Kidney capillary endothelial cell (primary cell): ENCODE results near the gene DSG3.
A peak's percentile ranks its signal among the peaks of the same experiment; 100 is the strongest.

Experiments used
- DNase-seq: peaks from one replicate; pipeline ENCODE4 v3.0.0-alpha.2; 2018; ENCODE audit warnings: low spot score

DSG3 gene, protein sequence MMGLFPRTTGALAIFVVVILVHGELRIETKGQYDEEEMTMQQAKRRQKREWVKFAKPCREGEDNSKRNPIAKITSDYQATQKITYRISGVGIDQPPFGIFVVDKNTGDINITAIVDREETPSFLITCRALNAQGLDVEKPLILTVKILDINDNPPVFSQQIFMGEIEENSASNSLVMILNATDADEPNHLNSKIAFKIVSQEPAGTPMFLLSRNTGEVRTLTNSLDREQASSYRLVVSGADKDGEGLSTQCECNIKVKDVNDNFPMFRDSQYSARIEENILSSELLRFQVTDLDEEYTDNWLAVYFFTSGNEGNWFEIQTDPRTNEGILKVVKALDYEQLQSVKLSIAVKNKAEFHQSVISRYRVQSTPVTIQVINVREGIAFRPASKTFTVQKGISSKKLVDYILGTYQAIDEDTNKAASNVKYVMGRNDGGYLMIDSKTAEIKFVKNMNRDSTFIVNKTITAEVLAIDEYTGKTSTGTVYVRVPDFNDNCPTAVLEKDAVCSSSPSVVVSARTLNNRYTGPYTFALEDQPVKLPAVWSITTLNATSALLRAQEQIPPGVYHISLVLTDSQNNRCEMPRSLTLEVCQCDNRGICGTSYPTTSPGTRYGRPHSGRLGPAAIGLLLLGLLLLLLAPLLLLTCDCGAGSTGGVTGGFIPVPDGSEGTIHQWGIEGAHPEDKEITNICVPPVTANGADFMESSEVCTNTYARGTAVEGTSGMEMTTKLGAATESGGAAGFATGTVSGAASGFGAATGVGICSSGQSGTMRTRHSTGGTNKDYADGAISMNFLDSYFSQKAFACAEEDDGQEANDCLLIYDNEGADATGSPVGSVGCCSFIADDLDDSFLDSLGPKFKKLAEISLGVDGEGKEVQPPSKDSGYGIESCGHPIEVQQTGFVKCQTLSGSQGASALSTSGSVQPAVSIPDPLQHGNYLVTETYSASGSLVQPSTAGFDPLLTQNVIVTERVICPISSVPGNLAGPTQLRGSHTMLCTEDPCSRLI

DNA sequence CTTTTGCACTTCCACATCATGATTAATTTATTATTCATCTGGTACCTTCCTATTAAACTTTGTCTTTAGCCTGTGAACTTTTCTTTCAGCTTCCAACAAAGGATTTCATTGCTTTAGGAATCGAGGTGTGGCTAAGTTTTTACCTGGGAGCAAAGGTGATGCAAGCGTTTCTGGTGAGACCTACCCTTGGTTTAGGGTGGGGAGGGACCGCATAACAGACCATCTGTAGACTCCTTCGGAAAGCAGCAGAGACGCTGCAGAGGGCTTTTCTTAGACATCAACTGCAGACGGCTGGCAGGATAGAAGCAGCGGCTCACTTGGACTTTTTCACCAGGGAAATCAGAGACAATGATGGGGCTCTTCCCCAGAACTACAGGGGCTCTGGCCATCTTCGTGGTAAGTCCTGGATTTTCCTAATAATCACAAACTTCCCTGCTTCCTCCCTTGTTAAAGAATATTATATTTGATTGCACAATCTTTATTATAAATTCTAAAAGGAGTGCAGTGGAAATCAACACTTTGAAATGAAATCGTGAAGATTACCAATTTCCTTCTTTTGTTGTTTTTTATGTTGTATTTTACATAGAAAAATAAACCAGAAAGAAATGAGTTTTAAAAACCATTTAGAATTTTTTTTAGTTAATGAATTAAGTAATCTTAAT is at the start of gene DSG3:
DSG3 (plus strand) TSS at position 212 of the 662 bp plus-strand sequence; CDS start at position 349, 137 bp downstream.
- no peak for DNase-seq

DNA sequence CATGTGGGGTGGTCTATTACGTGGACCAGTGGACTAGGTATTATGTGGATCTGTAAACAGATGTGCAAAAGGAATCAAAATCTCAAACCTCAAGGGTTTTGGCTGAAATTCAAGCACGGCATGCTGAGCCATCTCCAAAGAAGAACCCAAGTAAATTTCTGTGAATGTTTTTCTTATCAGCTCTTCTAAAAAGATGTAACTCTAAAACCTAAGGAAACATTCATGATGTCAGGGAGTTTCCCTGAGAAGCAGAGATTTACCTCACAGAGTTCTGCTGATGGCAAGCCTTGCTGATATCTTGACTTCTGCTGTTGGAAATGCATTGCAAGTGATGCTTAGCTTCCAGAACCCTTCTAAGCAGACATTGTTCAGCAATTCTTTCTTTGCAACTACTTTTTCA is 49.4 kb upstream of the DSG3 start:
- DNase-seq = no peak

DNA sequence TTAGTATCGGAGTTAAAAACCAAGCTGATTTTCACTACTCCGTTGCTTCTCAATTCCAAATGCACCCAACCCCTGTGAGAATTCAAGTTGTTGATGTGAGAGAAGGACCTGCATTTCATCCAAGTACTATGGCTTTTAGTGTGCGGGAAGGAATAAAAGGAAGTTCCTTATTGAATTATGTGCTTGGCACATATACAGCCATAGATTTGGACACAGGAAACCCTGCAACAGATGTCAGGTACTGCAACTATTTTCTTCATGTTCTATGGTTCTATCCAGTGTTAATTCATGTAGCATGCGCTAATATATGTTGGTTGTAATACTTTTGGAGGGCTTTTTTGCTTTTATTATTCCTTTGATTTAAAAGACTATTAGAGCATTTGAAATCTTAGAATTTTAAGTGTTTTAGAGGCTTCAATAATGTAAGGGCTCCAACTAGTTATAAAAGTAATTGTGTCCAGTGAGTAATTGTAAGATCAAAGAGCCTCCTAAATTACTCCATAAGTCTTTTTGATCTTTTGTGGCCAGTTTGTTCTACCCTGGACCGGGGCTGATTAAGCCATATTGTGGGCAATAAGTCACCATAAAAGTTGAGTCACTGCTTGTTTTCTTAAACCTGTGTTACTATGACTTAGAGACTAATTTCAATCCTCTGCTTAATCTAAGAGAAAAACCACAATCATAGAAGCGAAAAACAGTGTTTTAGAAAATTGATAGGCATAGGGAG is 48.1 kb upstream of the DSG3 start:
- DNase-seq = no peak

DNA sequence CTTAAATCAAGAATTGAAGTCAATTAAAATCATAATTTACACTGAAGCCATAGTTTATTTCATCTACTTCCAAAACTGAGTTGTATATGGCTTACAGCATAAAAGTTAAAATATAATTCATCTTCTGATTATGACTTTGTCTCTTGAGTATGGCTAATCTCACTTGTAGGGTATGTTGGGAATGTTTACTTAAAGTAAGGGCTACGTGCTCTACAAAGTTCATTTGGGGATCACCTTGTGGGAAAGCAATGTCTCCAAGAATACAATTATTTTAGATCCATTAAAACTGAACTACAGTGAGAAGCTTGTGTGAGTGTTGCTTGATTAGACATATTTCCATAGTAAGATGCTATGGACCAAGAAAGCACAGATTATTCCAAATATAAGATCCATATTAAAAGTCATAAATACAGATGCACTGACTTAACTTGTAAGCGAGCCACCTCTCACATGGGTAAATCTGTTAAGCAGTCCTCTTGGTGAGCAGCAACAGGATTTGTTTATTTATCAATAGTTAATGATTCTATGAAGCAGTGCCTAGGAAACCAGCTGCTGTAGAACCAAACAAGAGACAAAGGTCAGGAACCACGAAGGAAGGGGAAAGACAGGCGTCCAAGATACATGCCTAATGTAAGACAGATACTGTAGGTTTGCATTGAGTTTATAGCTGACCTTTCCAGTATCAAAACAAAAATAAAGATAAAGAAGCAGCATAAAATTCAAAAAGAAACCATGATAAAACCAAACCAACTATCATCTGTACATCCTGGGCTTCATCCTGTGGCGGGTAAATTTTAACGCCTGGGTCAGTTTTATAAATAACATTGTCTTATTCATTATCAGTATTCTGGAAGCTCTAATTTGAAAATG is 46.1 kb upstream of the DSG3 start:
- DNase-seq = no peak

DNA sequence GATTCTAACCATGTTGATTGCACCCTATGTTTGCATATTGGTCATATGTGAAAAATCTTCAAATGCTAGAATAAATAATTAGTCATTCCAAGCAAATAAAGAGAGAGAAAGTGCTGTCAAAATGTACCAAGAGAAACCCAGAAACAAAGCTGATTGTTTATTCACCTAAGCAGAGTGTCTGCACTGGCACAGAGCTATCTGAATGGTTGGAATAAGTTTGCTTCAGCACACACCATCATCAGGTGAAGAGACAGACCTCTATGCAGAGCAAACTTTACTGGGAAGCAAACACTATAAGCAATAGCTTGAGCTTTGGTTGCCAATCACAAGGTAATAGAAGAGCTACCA is 45.5 kb upstream of the DSG3 start:
- DNase-seq = no peak

DNA sequence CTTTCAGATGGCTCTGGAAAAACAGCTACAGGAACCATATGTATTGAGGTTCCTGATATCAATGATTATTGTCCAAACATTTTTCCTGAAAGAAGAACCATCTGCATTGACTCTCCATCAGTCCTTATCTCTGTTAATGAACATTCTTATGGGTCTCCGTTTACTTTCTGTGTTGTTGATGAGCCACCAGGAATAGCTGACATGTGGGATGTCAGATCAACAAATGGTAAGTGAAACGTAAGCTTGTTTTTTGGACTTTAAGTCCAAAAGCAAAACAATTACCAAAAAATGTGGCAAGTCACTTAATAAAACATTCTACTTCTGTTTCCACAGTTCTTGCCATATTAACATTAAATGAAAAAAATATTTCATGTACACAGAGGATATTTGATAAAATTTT is 44.1 kb upstream of the DSG3 start:
- no peak for DNase-seq

DNA sequence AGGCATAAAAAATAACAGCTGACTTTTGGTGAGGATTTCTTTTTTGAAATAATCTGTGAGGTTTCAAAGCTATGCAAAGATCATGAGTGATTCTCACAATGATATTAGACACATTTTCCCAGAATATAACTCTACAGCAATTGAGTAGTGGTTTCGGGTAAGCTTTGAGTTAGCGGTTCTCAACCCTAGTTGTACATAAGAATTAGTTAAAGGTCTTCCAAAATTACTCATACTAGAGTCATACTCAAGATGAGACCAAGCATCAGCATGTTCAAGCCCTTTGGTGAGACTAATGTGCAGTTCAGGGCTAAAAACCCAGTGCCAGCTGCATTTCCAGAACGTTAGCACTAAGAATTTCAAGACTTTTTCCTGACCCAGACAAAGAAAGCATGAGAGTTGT is 39.9 kb upstream of the DSG3 start:
- DNase-seq = no peak

DNA sequence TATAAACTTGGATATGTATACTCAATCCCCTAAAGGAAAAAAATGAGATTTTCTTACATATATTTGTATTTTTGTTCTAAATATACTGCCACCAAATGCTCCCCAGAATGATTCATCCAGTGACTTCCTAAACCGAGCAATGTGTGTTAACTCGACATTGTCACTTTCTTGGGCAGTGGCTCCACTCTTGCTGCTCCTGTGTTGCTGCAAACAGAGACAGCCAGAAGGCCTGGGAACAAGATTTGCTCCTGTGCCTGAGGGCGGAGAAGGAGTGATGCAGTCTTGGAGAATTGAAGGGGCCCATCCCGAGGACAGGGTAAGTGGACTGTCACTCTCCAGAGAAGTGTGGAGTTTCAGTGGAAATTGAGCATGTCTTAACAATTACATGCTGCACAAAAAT is 38.3 kb upstream of the DSG3 start:
- no peak for DNase-seq

DNA sequence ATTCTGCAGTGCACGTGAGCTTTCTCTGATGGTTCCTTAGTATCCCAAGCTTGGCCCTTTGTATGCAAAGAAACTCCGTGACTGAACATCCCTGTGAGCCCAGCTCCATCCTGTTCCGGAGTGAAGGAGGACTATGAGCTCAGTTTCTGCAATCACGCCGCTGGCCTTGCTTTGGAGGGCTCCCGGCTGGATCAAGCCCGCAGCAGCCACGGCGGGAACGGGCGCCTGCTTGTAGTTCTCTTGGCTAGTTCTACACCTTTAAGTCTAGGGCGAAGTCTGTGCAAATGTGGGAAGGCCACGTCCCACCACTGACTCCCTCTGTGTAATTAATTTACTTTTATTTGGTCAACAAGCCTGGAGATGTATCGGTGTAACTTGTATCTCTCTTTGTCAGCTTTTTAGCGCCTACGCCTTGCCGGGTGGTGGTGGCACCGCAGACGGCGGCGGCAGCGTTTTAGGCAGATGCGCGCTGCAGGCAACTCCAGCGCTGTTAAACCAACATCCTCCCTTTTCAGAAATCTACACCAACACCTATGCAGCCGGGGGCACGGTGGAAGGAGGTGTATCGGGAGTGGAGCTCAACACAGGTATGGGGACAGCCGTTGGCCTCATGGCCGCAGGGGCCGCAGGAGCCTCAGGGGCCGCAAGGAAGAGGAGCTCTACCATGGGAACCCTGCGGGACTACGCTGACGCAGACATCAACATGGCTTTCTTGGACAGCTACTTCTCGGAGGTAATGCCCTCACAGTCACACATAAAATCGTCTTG is 36.6 kb upstream of the DSG3 start:
- DNase-seq = no peak

DNA sequence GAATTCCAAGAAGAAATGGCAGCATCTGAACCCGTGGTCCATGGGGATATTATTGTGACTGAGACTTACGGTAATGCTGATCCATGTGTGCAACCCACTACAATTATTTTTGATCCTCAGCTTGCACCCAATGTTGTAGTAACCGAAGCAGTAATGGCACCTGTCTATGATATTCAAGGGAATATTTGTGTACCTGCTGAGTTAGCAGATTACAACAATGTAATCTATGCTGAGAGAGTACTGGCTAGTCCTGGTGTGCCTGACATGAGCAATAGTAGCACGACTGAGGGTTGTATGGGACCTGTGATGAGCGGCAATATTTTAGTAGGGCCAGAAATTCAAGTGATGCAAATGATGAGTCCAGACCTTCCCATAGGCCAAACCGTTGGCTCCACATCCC is 34.4 kb upstream of the DSG3 start:
- no peak for DNase-seq

DNA sequence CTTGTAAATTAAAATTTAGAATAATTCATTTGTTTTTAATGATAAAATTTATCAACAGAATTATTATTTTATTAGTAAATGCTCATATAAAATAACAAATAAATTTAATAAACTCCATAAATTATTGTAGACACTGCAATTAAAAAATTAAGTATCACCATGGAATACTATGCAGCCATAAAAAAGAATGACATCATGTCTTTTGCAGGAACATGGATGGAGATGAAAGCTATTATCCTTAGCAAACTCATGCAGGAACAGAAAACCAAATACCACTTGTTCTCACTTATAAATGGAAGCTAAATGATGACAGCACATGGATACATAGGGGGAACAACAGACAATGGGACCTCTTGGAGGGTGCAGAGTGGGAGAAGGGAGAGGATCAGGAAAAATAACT is 29.7 kb upstream of the DSG3 start:
- DNase-seq = no peak

DNA sequence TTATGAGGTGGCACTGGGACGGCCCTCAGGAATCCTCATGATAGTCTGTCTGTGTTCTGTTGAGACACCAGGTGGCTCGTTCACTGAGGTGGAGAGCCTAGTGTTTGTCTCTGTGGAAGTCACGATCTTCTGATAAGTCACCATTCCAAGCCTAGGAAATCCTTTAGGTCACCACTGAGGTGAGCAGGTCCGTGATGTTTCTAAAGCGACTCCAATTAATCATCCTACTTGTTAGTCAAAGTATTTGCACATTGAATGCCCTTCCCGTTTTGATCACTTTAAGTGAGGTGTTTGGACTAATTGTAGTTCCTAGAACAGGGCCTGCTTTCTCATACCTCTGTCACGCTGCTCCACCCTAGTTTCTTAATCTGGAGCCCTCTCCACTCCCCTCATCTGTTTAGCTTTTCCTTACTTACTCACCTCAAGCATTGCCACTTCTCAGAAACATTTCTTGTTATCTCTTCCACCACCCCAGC is 28.0 kb upstream of the DSG3 start:
- DNase-seq = no peak

DNA sequence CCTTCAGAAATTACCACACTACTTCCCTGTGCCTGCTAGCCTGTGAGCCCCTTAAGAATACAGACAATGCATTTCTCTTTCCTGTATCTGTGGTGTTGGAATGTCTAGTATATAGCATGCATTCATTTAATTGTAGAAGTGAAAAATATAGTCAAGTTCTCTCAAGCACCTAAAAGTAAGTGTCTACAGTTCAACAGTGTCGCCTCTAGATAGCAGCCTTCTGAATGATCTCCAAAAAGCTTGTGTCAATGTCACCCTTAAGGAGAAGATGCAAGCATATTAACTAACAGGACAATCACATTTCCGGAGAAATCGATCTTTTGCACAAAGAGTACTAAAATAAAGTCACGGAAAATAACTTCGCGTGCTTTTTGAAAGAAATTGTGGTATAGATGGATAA is 27.5 kb upstream of the DSG3 start:
- no peak for DNase-seq

DNA sequence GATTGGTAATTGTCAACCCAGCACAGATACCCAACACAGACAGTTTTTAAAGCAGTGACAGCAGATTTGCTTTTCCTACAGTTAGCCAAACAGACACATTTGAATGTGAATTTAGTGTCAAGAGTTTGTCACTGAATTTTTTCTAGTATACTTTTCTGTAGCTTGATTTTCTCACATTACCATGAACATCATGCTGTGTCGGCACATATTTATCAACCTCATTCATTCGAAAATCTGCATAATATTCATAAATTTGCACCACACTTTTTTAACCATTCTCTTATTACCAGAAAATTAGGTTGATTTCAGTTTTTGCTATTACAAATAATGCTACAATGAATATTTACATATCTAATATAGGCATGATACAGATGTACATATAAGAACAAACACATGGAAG is 27.0 kb upstream of the DSG3 start:
- no peak for DNase-seq

DNA sequence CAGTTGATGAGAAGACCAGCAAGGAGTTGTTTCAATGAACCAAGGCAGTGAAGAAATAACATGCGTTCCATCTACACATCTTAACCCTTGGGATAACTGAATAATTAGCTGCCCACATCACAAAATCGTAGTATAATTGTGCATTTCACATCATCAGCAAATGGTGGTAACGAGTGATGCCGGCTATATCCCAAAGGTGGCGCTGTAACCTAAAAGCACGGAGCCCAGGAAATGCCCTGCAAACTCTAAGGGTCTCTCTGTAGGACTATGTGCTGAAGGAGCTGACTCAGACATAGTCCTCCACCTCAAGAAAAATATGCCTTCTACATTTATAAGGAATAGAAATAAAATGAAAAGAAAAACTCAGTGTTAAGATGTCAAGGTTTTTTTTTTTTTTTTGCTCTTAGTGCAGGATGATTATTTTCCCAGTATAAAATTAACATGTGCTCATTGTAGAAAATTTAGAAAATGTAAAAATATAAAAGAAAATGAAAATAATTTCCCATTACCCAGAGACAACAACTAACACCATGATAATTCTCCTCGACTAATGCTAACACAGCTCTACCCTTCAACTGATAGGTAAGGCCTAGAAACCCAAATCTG is 23.1 kb upstream of the DSG3 start:
- peak; percentile 14 for DNase-seq

DNA sequence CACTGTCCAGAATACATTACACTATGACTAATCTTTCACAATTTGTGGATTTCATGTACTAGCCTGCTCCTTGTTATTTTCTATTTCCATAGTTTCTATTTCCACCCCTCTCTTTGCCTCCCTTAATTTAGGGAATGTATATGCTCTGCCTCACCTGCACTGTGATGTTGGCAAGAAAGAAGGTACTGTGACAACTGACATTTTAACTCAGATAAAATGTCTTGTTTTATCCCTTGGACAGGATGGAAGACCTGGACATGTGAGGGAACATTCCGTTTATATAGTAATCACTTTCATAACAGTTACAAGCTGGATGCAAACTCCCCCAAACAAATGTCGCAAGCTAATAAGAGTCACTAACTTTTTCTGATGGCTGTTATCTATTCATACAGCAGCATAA is 21.5 kb upstream of the DSG3 start:
- no peak for DNase-seq

DNA sequence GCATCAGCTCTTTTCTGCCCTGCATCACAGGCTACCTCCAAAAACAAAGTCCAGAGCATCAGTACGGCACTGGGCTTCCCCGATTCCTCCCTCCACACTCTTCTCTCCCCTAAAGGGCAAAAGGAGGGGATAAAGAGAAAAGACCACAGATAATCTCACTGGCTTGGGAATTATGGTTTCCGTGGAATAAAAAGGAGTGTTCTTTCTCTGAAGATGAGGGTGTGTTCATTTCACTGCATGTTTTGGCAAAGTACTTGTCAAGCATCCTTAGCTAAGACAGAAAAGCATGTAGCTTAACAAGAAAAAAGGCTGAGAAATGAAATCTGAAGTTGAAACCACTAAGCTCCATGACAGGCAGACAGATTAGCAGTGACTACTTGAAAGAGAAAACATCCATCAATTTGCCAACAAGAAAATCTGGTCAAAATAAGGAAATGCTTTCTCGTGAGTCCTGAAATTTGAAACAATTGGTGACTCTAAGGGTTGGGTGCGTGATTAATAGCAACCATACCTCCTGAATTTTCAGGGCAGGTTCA is 20.6 kb upstream of the DSG3 start:
- no peak for DNase-seq

DNA sequence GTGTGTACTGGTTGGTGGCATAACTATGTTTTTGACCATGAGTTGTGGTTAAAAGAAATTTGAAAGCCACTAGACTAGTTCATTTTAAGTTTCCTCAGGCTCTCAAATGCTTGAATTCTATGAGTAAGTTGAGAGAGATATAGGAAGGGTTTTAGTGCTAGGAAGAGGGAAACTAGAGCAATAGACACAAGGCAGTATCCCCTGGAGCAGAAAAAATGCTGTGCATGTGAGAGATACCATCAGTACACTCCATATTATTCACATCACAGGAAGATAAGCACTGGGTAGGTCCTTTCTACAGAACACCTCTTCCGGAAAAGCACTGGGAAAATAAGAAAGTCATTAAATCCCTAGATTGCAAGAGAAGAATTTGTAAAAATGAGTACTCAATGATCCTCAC is 19.3 kb upstream of the DSG3 start:
- no peak for DNase-seq

DNA sequence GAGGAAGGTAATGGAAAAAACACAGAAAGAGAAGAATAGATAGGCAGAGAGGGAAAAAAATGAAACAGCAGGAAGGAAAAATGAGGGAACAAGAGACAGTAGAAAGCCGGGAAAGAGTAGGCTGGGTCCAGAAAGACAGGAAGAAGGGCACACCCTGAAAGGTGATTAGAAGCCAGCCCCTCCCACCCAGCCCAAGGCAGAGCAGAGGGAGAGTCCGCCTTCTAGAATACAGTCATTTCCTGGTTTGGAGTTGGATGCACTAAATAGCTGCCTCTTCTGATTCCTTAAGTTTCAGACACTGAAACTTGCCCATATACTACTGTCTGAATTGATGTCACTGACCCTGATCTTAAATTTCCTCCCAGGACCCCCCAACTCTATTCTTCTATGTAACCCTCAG is 17.9 kb upstream of the DSG3 start:
- DNase-seq = no peak
